MM.1S (cell line): Measurements from ENCODE around the gene TTC7B.

Experiments used
- EZH2 ChIP-seq: fragments of 300-600 bp; sonication (generic); optimal IDR thresholded peaks from 2 replicates; pipeline ENCODE3; 2017; ENCODE audit warnings: low read depth, mild to moderate bottlenecking, antibody characterized with exemption, low read length, mixed read lengths
- EZH2phosphoT487 ChIP-seq: fragments of 300-600 bp; sonication (generic); IDR thresholded peaks from 2 replicates; pipeline ENCODE4 v1.6.1; 2018; ENCODE audit warnings: antibody characterized with exemption, low read length
- TF ChIP-seq, protein P1 (sequence below): fragments of 300-600 bp; sonication (generic); IDR thresholded peaks from 2 replicates; pipeline ENCODE4 v1.5.1; 2016; ENCODE audit warnings: antibody characterized with exemption, low read length, mixed read lengths

DNA sequence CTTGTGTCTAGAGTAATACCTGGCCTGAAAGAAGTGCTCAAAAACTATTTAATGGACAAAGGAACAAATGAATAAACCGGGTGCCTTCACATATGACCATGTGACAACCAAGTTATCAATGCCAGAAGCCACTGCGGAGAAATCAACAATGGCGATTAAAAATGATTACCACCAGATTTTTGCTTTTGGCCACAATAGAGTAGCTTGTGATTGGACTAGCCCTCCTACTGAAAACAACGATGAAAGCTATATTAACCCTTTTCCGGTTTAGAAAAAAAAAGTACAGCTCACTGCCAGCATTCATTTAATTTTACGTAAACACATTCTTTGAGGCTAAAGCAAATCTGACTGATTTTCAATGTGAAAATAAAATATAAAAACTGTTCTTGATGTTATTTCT lies 41.6 kb upstream of the TTC7B start:
- TF ChIP-seq, protein P1, sequence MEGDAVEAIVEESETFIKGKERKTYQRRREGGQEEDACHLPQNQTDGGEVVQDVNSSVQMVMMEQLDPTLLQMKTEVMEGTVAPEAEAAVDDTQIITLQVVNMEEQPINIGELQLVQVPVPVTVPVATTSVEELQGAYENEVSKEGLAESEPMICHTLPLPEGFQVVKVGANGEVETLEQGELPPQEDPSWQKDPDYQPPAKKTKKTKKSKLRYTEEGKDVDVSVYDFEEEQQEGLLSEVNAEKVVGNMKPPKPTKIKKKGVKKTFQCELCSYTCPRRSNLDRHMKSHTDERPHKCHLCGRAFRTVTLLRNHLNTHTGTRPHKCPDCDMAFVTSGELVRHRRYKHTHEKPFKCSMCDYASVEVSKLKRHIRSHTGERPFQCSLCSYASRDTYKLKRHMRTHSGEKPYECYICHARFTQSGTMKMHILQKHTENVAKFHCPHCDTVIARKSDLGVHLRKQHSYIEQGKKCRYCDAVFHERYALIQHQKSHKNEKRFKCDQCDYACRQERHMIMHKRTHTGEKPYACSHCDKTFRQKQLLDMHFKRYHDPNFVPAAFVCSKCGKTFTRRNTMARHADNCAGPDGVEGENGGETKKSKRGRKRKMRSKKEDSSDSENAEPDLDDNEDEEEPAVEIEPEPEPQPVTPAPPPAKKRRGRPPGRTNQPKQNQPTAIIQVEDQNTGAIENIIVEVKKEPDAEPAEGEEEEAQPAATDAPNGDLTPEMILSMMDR, result no peak
- TF ChIP-seq EZH2, result no peak
- no peak for TF ChIP-seq EZH2phosphoT487
